Effector CD8-positive, alpha-beta T cell (primary cell): ENCODE measurements around the gene KCNK4.
A peak's percentile ranks its signal among the peaks of the same experiment; 100 is the strongest.
"Not testable (repeated sequence)": the region's sequence is repeated elsewhere in the genome, so short reads cannot be mapped to it uniquely, and the experiment has no call there.

Experiments
- DNase-seq: peaks from one replicate; lab custom pipeline; 2025; lab: John Stamatoyannopoulos, UW
- total RNA-seq, 4 experiments: gene quantifications; one replicate each; lab custom pipeline; 2026; lab: John Stamatoyannopoulos, UW

KCNK4 gene
- 0 reads per million in 4 experiments for total RNA-seq

- no peak for DNase-seq
Observed at GRCh38 chr11:64291262-64291751, at the start of gene KCNK4. Gene KCNK4, plus strand, starts transcription at chr11:64291302. Its CDS starts 1,717 bp downstream, at chr11:64293019.

DNA sequence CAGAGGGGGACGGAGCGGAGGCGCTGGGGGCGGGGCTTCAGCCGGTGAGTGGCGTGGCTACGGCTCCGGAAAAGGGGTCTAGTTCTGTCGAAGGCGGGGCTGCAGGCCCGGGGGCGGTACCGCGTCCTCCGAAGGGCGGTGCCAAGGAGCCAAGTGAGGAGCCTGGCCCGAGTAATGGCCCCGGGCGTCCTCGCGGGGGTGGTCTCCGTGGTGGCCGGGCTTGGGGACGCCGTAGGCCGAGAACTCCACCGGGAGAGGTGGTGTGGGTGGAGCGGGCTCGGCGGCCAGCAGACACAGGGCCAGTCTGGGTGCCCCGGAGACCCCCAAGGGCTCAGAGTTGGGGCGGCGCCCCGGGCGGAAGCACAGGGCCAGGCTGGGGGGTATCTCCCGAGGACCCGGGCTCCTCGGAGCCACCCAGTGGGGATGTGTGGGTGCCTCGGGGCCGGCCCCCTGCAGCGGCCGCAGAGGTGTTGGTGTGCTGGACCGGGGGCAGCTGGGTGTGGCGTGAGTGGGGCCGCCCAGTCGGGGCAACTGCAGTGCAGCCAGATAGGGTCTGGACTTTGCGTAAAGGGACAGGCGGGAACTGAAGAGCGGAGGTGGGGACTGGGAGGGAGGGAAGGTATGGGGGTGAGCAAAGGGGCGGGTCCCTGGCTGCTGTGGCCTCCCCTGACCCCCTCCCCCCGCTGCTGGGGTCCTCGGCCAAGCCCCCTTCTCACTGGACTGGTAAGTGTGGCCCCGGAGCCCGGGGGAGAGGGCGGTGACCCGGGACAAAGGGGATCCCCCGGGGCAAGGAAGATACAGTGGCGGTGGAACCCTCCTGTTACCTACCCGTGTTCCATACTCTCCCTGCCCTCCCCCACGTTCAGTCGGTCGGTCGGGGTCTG, 49.4 kb upstream of the KCNK4 start:
- no peak for DNase-seq

DNA sequence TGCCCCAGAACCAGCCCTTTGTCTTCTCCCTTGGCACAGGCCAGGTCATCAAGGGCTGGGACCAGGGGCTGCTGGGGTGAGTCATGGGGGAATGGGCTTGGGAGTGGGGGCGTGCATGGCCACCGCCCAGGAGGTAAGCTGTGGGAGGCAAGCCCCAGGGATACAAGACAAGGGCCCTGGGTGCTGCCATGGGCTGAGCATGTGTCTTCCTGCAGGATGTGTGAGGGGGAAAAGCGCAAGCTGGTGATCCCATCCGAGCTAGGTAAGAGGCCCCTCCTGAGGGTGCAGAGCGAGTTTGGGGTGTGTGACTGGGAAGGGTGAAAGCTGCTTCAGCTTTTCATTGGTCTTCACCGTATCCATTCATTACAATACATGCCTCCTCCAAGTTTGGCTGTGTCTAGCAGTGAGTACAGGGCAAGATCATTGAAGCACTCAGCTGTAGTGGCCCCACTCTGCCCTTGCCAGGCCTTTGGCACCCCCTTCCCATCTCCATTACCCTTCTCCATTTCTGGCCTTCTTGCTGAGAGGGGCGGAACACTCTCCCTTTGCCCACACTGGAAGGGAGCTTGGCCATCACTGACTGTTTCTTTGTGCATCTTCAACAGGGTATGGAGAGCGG, 47.8 kb upstream of the KCNK4 start:
- DNase-seq, result no peak

GRCh38 chr11:64244107-64244506, 47.0 kb upstream of the KCNK4 start:
- DNase-seq, result no peak

DNA sequence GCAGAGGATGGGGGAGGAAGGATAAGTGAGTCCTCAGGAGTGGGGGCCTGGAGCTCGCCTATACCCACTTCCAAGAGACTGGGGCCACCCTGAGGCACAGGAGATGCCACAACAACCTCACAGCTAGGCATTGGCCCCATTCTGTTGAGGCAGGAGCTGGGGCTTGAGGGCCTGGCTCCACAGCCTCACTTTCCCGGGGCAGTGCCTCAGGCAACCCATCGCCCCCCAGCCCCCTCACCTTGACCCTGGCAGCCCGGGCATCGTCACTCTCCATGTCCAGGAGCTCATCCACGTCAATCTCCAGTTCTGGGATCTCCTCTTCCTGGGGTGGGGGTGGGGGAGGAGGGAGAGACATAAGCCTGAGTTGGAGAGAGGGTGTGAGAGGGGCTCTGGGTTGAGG, 46.1 kb upstream of the KCNK4 start:
- no peak for DNase-seq

GRCh38 chr11:64245401-64245796, 45.7 kb upstream of the KCNK4 start:
- peak; percentile 17 for DNase-seq

DNA sequence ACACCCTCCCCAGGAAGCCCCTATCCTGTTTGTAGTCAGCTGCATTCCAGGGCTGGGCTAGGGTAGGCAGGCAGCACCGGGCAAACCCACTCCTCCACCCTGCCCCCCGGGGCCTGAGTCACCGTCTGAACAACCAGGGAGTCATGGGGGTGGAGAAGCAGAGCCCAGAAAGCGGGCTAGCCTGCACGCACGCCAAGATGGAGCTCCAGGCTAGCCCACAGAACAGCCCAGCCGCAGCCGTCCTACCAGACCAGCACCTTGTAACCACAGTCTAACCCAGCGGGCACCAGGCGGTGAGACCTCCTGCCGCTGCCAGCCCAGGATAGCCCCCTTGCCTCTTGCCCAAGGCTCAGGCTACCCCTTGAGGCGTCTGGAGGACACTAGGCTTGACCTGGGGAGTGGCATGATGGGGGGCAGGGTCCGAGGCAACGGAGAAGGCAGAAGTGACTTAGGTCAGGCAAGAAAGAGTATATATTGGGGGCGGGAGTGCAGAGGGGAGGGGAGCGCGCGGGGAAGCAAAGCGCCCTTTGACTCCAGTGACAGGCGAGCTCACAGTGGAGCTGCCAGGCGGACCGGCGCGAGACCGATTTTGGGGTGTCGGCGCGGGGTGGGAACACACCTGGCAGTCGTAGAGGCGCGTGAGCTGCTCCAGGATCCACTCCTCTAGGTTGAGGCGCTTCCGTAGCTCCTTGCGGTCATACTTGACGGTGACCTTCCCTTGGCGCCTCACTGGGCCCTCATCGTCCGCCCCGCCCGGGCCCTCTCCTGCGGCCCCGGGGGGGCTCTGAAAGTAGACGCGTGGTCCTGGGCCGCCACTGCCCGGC, 45.1 kb upstream of the KCNK4 start:
- DNase-seq, result peak; percentile 33

DNA sequence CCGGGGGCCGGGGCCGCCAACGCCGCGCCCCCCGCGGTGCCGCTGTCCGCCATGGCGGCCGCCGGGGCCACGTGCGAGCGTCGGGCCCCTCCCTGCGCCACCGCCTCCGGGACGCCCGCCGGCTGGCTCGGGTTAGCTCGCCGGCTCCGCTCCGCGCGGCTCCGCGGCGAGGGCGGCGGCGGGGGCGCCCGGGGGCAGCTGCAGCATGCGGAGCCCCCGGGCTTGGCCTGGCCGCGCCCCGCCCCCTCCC, 44.6 kb upstream of the KCNK4 start:
- not testable (repeated sequence) for DNase-seq

GRCh38 chr11:64246871-64247728, 44.0 kb upstream of the KCNK4 start, which contains the start of gene PPP1R14B:
Gene PPP1R14B, minus strand, starts transcription at chr11:64246943. Its CDS starts 270 bp downstream, at chr11:64246673.
- DNase-seq, result peak; percentile 59

GRCh38 chr11:64247729-64248531, 43.2 kb upstream of the KCNK4 start:
- no peak for DNase-seq

- DNase-seq, result no peak
Observed at GRCh38 chr11:64248578-64248977, 42.5 kb upstream of the KCNK4 start.

GRCh38 chr11:64249038-64249437, 42.1 kb upstream of the KCNK4 start:
- no peak for DNase-seq

DNA sequence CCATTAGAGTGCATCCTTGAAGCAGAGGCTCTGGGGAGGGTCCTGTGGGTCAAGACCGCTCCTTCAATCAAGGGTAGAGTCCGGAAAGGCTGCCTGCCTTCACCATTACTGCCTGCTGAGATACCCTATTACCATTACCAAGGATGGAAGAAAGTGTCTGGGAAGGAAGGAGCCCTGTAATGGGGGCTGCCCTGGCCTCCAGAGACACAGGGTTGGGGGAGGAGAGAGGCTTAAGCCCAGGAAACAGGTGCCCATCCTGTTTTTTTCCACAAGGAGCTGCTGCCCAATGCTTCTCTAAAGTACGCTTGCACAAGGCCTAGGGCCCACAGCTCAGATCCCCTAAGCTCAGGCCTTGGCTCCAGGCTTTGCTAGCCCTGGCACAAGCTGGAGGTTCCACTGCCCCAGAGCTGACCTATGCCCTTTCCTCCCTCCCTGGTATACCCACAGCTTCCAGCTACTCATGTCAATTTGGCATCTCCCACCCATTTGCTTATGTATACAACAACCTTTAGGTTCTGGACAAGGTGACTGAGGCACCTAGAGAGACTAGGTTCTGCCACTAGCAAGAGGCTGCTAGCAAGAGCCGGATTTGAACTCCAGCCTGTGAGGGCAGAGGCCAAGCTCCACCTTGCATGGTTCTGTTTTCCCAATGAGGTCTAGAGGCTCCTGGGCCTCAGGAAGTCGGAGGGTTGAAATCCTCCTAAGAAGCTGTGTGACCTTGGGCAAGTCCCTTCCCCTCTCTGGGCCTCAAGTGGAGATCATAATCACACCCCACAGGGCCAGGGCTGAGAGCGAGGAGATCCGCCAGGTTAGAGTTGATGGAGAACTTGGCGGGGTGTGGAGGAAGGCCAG, 41.3 kb upstream of the KCNK4 start:
- DNase-seq, result no peak

DNA sequence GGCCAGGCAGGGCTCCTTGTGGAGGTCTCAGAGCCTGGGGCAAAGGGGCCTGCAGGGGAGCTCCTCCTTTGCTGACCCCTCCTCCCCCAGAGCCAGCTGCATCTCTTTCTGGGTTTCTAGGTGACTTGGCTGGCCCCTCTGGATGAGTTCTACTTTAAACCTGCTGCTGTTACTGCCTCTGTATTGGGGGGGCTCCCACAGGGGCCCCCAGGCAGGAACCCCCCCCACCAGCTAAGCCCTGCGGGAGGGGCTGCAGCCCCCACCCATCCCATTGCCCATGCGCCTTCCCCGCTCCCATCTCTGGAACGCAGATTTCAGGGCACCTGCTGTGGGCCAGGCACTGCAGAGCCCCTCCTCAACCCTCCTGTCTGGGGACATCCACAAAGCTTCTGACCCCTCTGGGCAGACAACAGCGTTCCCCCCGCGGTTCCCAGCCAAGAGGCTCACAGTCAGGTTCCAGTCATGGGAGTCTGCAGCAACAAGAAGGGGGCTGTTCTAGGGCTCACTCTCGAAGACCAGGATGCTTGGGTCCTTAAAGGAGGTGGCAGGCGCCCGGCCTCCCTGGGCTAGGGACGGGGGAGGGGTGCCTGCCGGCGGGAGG, 40.6 kb upstream of the KCNK4 start:
- DNase-seq, result no peak

DNA sequence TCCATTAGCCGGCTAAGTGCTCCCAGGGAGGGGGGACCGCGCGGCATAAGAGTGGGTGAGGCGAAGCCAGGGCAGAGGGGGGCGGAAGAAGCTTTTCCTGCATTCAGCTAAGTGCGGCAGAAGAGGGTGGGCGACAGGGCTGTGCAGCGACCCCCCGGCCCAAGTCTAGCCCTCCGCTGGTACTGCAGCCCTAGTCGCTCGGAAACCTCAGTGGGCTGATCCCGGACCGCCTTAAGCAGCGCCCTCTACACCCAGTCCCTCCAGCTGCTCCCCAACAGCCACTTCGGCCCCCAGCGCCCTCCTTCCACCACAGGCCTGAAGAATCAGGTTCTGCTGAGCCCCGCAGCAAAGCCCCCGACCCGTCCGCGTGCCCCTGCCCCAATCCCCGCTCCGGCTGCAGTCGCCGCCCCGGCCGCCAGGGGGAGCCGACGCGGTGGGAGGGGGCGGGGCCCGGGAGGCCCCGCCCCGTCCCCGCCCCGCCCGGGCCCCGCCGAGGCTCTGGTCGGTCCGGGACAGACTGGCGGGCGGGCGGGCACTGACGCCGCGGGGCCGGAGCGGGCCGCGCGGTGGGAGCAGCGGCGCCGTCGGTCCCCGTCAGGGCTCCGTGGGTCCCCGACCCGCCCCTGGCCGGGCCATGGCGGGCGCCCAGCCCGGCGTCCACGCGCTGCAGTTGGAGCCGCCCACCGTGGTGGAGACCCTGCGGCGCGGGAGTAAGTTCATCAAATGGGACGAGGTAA, 39.9 kb upstream of the KCNK4 start, which contains the start of gene PLCB3:
Gene PLCB3 (plus strand): TSS at position 515 of the 737 bp plus-strand sequence. CDS start 120 bp downstream, at position 635.
- peak; percentile 50 for DNase-seq

DNA sequence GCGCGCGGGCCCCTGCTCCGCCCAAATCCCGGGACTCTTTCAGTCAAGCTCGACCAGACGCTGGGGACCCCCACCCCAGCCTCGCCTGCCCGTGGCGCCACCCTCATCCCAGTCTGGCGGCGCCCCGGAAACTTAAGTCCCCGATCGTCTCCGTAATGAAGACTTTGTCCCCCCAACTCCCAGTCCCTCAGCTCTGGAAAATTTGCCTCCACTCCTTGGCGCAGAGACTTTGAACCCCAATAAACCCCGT, 39.4 kb upstream of the KCNK4 start:
- DNase-seq, result no peak

GRCh38 chr11:64252003-64252872, 38.9 kb upstream of the KCNK4 start:
- DNase-seq, result peak; percentile 16

DNA sequence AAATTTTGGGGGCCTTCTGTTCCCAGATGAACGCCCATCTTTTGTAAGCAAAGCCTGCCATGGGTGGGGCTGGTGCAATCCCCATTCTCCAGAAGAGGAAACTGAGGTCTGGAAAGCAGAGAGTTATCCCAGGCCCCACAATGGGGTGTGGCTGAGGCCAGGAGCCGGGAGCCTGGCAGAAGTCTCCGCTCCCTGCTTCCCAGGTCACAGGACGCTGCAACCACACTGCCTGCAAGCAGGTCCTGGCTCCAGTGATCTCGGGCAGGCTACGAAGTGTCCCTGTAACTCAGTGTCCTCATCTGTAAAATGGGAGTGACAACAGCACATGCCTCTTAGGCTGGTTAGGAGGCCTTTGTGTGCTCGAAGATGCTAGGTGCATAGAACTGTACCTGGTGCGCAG, 38.1 kb upstream of the KCNK4 start:
- DNase-seq, result no peak
